Stimulated activated CD8-positive, alpha-beta memory T cell treated with anti-CD3 and anti-CD28 coated beads, Interleukin-2, amount 100 ng/mL, for 1 hour (primary cell): Measurements from ENCODE around the gene SELENOT.
"Not testable (repeated sequence)": the region's sequence is repeated elsewhere in the genome, so short reads cannot be mapped to it uniquely, and the experiment has no call there.

Source experiments
- DNase-seq, 2 donors: peaks; one replicate each; pipeline ENCODE4 v3.0.0-alpha.2; 2020; ENCODE audit warnings: low read depth in 2 of 2

Gene SELENOT

GRCh38 chr3:150607267-150608065, 4.3 kb downstream of the SELENOT start:
- no peak for DNase-seq

- no peak for DNase-seq
These were observed 6.9 kb downstream of the SELENOT start for GRCh38 chr3:150609988-150610387.

- no peak for DNase-seq
These were observed 7.7 kb downstream of the SELENOT start for GRCh38 chr3:150610785-150611184.

- no peak for DNase-seq
These were observed 8.5 kb downstream of the SELENOT start for GRCh38 chr3:150611666-150612065.

- DNase-seq = no peak
These were observed 9.4 kb downstream of the SELENOT start for GRCh38 chr3:150612494-150612893.

- no peak for DNase-seq
These were observed 9.9 kb downstream of the SELENOT start for GRCh38 chr3:150613034-150613433.

GRCh38 chr3:150613709-150614480, 10.8 kb downstream of the SELENOT start:
- no peak for DNase-seq

- no peak for DNase-seq
These were observed 17.0 kb downstream of the SELENOT start for GRCh38 chr3:150620002-150620689.

- DNase-seq = not testable (repeated sequence)
These were observed 19.8 kb downstream of the SELENOT start for GRCh38 chr3:150622955-150623354.

GRCh38 chr3:150623945-150624344, 20.8 kb downstream of the SELENOT start:
- DNase-seq = no peak

GRCh38 chr3:150626148-150626930, 23.2 kb downstream of the SELENOT start:
- DNase-seq = no peak

- no peak for DNase-seq
These were observed 24.4 kb downstream of the SELENOT start for GRCh38 chr3:150627557-150627956.

GRCh38 chr3:150631515-150632221, 28.5 kb downstream of the SELENOT start:
- DNase-seq = no peak

- DNase-seq = no peak
These were observed 32.0 kb downstream of the SELENOT start for GRCh38 chr3:150635076-150635475.

- DNase-seq = no peak
These were observed 32.4 kb downstream of the SELENOT start for GRCh38 chr3:150635526-150635925.

GRCh38 chr3:150636258-150636657, 33.1 kb downstream of the SELENOT start:
- no peak for DNase-seq

- DNase-seq = no peak
These were observed 36.1 kb downstream of the SELENOT start for GRCh38 chr3:150639262-150639661.

GRCh38 chr3:150640256-150640655, 37.1 kb downstream of the SELENOT start:
- no peak for DNase-seq

- DNase-seq = no peak
These were observed 50.0 kb downstream of the SELENOT start for GRCh38 chr3:150653110-150653561.

GRCh38 chr3:150656316-150656715, 53.2 kb downstream of the SELENOT start:
- no peak for DNase-seq
